Stomach smooth muscle (tissue), 2 donors: ENCODE measurements around the gene DPY19L1.
"Not testable (repeated sequence)": the region's sequence is repeated elsewhere in the genome, so short reads cannot be mapped to it uniquely, and the experiment has no call there.

Experiments
- H3K27ac ChIP-seq: one replicate; pipeline ENCODE4 v1.7.0; 2013; ENCODE audit warnings: mild to moderate bottlenecking, low read length, inconsistent platforms
- H3K27me3 ChIP-seq, 2 donors: one replicate each; pipeline ENCODE4 v1.7.0; 2013; ENCODE audit warnings: low read length in 2 of 2; ENCODE audit not compliant: insufficient read depth in 2 of 2, control insufficient read depth in 1 of 2
- H3K36me3 ChIP-seq, 2 donors: one replicate each; pipeline ENCODE4 v1.7.0; 2013; ENCODE audit warnings: low read length in 2 of 2; ENCODE audit not compliant: control insufficient read depth in 2 of 2, insufficient read depth in 2 of 2
- H3K4me1 ChIP-seq: one replicate; pipeline ENCODE4 v1.7.0; 2013; ENCODE audit warnings: low read length; ENCODE audit not compliant: control insufficient read depth, insufficient read depth
- H3K4me3 ChIP-seq, 2 donors: one replicate each; pipeline ENCODE4 v1.7.0; 2013; ENCODE audit warnings: low read length in 2 of 2
- H3K9ac ChIP-seq, 2 donors: one replicate each; pipeline ENCODE4 v1.7.0; 2013; ENCODE audit warnings: low read length in 2 of 2, mild to moderate bottlenecking in 1 of 2
- H3K9me3 ChIP-seq, 2 donors: one replicate each; pipeline ENCODE4 v1.7.0; 2013; ENCODE audit warnings: low read length in 2 of 2; ENCODE audit not compliant: control insufficient read depth in 2 of 2
- donor health status: healthy.
- donor health status: Pancreatic carcinoma.

The DPY19L1 gene

DNA sequence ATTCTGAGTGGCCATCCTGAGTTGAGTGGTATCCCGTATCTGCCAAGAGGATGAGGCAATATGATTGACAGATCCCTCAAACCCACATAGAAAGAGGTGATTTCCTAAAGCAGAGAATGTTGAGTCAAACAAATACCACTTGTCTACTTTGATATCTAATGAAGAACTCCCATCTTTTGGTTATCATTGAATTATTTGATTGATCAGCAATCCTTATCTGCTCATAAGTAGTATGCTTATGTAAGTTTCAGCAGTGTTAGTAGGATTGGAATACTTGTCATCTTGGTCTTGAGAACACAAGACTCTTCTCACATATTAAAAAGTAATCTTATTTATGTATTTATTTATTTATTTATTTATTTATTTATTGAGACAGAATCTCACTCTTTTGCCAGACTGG lies 147.3 kb downstream of the DPY19L1 start:
- Histone ChIP-seq H3K4me3 (no peak overlapping the region), H3K27me3 (no peaks in the 10 kb centered on the region), H3K27ac (no peak overlapping the region), H3K36me3 (no peaks in the 10 kb centered on the region), H3K9me3 (peaks cover 0 to 3% of the 10 kb centered on the region in 2 donors), H3K9ac (no peak overlapping the region), H3K4me1 (no peaks in the 10 kb centered on the region)

- Histone ChIP-seq H3K36me3 (no peaks in the 10 kb centered on the region), H3K4me1 (no peaks in the 10 kb centered on the region), H3K4me3 (no peak overlapping the region), H3K9ac (no peak overlapping the region), H3K9me3 (peaks cover 0 to 12% of the 10 kb centered on the region in 2 donors), H3K27ac (no peak overlapping the region), H3K27me3 (no peaks in the 10 kb centered on the region)
Measured at GRCh38 chr7:34886856-34887255, 150.4 kb downstream of the DPY19L1 start.

DNA sequence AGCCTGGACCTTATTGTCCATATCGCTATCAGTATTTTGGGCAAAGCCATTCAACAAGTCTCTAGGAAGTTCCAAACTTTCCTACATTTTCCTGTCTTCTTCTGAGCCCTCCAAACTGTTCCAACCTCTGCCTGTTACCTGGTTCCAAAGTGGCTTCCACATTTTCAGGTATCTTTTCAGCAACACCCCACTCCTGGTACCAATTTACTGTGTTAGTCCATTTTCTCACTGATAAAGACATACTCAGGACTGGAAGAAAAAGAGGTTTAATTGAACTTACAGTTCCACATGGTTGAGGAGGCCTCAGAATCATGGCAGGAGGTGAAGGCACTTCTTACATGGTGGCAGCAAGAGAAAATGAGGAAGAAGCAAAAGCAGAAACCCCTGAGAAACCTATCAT lies 153.4 kb downstream of the DPY19L1 start:
- not testable (repeated sequence) for H3K4me1 ChIP-seq, H3K4me3 ChIP-seq, H3K36me3 ChIP-seq, H3K27ac ChIP-seq, H3K27me3 ChIP-seq, H3K9ac ChIP-seq
- H3K9me3 ChIP-seq, result peaks cover 0 to 13% of the 10 kb centered on the region in 2 donors

DNA sequence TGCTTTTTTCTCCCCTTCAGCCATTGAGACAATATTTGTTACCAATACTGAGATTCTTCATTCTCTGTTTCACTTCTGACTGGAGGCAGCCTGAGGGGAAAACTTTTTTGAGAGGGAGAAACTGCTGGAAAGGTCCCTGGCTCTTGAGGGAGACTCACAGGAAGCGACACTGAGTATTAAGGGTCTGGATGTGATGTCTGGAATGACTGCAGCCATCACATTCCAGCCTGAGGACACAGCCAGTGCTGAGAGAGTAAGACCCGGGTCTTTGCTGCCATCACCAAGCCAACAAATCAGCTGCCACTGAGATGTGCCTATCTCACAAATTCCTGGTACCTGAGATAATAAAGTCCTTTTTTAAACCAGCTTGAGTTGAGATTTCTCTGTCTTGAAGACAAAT lies 157.4 kb downstream of the DPY19L1 start:
- Histone ChIP-seq H3K27ac (no peak overlapping the region), H3K27me3 (no peaks in the 10 kb centered on the region)

GRCh38 chr7:34878944-34879735 lies 158.1 kb downstream of the DPY19L1 start:
- not testable (repeated sequence) for H3K27me3 ChIP-seq, H3K27ac ChIP-seq, H3K9me3 ChIP-seq, H3K9ac ChIP-seq, H3K4me3 ChIP-seq, H3K36me3 ChIP-seq, H3K4me1 ChIP-seq

More for the DNA sequence above, 157.4 kb downstream of the DPY19L1 start:
- Histone ChIP-seq H3K4me1 (no peaks in the 10 kb centered on the region), H3K9me3 (peaks cover 0 to 9% of the 10 kb centered on the region in 2 donors), H3K9ac (no peak overlapping the region), H3K4me3 (no peak overlapping the region), H3K36me3 (no peaks in the 10 kb centered on the region)
